Epithelial cell of umbilical artery (primary cell): Measurements from ENCODE around the gene MAP4K1. TPM values are rescaled to one million over a fixed set of nuclear protein-coding genes. Genes with fewer than 3 reads are reported as not detected.

Experiments used
- total RNA-seq: library from RNA; depleted of rRNA; stranded (reverse); fragments of >200 nt; gene quantifications from 2 replicates; pipeline ENCODE4 v1.2.3, GENCODE V29; 2014

MAP4K1 gene
- total RNA-seq = 0.15 TPM in 1 of 2 replicates, not detected in the other

GRCh38 chr19:38617764-38618589, at the start of gene MAP4K1:
TSS of gene MAP4K1 (minus strand) at chr19:38617953. CDS start at chr19:38617895, 58 bp downstream.

GRCh38 chr19:38647368-38647965, 29.7 kb upstream of the MAP4K1 start, which contains the start of gene ACTN4:
TSS of gene ACTN4 (plus strand) at chr19:38647649. CDS start at chr19:38647746, 97 bp downstream.

GRCh38 chr19:38618590-38619360, 1.0 kb upstream of the MAP4K1 start, which contains the start of gene EIF3K:
TSS of gene EIF3K (plus strand) at chr19:38619188. CDS start at chr19:38619269, 81 bp downstream.

Other genes starting within 250 kb of the MAP4K1 start
- gene PSMD8, start 243.4 kb downstream of the MAP4K1 start, total RNA-seq = 351 and 475 TPM in 2 replicates
- gene GGN, start 229.9 kb downstream of the MAP4K1 start, total RNA-seq = 0.30 and 0.32 TPM in 2 replicates
- gene SPRED3, start 229.3 kb downstream of the MAP4K1 start, total RNA-seq = 1.4 and 2.6 TPM in 2 replicates
- 7.8 and 11.4 TPM in 2 replicates for gene FAM98C, start 214.9 kb downstream of the MAP4K1 start, total RNA-seq
- gene RASGRP4, start 191.7 kb downstream of the MAP4K1 start, total RNA-seq = not detected in 2 replicates
- gene RYR1, start 184.3 kb downstream of the MAP4K1 start, total RNA-seq = under 0.01 and 0.61 TPM in 2 replicates
- 277 and 466 TPM in 2 replicates for gene EIF3K, start 1.2 kb upstream of the MAP4K1 start, total RNA-seq
- 211 and 395 TPM in 2 replicates for gene ACTN4, start 29.7 kb upstream of the MAP4K1 start, total RNA-seq
- gene CAPN12, start 126.5 kb upstream of the MAP4K1 start, total RNA-seq = not detected in 2 replicates
- gene LGALS7, start 155.6 kb upstream of the MAP4K1 start, total RNA-seq = not detected in 2 replicates
- not detected in 2 replicates for gene LGALS7B, start 171.2 kb upstream of the MAP4K1 start, total RNA-seq
- gene LGALS4, start 195.0 kb upstream of the MAP4K1 start, total RNA-seq = not detected in 2 replicates
- gene ECH1, start 213.8 kb upstream of the MAP4K1 start, total RNA-seq = 24.4 and 36.3 TPM in 2 replicates
- 307 and 342 TPM in 2 replicates for gene HNRNPL, start 232.0 kb upstream of the MAP4K1 start, total RNA-seq